ENCODE measurements around the gene MPZL3. TPM values are rescaled to one million over a fixed set of nuclear protein-coding genes. Genes with fewer than 3 reads are reported as not detected.

MPZL3 gene, protein sequence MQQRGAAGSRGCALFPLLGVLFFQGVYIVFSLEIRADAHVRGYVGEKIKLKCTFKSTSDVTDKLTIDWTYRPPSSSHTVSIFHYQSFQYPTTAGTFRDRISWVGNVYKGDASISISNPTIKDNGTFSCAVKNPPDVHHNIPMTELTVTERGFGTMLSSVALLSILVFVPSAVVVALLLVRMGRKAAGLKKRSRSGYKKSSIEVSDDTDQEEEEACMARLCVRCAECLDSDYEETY
- total RNA-seq, result 10 to 100 TPM in 2 of 3 donors, under 1 TPM in 1; 0.64 to 23.0 (median 13.1) TPM

DNA sequence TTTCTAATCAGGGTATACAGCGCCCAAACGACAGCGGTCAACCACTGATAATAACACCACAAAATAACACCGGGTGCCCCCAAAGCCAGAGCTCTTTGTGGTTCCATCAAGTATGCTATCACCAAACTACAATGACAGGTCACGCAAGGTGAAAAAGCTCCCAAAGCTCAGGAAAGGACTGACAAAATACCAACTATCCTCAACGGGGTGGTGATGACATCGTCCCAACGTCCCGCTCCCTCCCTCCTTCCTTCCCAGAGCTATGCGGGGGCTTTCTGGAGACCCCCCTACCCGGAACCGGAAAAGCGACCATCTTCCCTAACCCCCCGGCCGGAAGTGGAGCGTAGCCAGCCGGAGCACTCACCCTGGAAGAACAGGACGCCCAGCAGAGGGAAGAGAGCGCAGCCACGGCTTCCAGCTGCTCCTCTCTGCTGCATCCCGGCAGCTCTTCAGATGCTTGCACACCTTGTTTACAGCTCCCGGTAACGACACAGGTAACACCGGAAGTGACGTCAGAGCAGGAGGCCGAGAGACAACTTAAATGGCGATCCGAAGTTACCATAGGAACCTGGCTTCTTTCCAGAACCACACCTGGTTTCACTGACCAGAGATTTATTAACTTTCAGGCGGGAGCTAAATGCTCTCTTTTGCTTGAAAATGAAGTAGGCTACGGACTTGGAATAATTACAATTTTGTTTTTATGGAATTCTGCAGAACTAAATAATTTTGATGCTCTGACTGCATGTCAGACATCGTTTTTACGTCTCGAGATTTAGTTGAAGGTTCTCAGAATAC, at the start of gene MPZL3:
MPZL3 (minus strand) TSS at position 508 of the 795 bp plus-strand sequence; CDS start at position 437, 71 bp downstream.
- Histone ChIP-seq H3K4me3 (peak within 1 kb of the TSS; percentile 52 to 73 (median 68)), H3K27ac (peak within 1 kb of the TSS; percentile 95 to 98), H3K4me1 (peaks cover 0 to 7% of the 10 kb centered on the region in 2 donors), H3K27me3 (no peaks in the 10 kb centered on the region), H3K36me3 (no peaks in the 10 kb centered on the region), H3K9me3 (no peaks in the 10 kb centered on the region)
- intact Hi-C loops (cut with DNase I; ENCODE audit: low total_unique reads), result no loop called here
- DNase-seq (ENCODE audit: low spot score in 2 of 2), result peak; percentile 80 to 96
- peak; percentile 68 to 94 (median 77) for TF ChIP-seq POLR2AphosphoS5 (IDR thresholded peaks at IDR 0.05)
- peak; percentile 45 for TF ChIP-seq POLR2A (IDR thresholded peaks at IDR 0.05)
- TF ChIP-seq, protein P1, sequence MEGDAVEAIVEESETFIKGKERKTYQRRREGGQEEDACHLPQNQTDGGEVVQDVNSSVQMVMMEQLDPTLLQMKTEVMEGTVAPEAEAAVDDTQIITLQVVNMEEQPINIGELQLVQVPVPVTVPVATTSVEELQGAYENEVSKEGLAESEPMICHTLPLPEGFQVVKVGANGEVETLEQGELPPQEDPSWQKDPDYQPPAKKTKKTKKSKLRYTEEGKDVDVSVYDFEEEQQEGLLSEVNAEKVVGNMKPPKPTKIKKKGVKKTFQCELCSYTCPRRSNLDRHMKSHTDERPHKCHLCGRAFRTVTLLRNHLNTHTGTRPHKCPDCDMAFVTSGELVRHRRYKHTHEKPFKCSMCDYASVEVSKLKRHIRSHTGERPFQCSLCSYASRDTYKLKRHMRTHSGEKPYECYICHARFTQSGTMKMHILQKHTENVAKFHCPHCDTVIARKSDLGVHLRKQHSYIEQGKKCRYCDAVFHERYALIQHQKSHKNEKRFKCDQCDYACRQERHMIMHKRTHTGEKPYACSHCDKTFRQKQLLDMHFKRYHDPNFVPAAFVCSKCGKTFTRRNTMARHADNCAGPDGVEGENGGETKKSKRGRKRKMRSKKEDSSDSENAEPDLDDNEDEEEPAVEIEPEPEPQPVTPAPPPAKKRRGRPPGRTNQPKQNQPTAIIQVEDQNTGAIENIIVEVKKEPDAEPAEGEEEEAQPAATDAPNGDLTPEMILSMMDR (IDR thresholded peaks at IDR 0.05), result no peak

DNA sequence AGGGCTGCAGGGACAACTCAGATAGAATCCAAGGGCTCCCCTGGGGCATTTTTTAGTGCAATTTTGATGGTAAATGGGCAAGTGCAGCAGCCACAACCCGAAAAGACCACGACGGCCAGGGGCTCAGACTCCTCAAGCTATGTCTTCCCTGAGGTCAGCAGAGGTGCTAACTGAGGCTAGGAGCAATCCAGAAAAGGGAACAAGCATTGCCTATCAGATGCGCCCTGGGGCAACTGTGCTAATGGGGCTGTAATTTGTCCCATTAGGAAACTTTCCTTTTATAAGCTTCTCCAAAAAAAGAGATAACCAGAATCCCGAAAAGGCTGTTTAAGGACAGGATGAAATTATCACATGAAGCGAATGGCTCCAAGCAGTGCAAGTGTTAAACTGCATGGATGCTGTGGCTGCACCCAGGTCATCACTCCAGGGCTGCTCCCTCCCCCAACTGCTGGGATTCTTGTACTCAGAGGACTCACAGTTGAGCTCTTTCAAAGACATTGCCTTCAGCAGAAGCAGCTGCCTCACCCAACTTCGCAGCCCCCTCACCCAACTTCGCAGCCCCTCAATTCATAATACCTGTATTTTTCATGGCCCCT, 49.5 kb upstream of the MPZL3 start:
- no peaks in the 10 kb centered on the region for H3K4me1 ChIP-seq
- peaks cover 0 to 5% of the 10 kb centered on the region in 2 donors for H3K27me3 ChIP-seq
- TF ChIP-seq, protein P1 (IDR thresholded peaks at IDR 0.05), result no peak
- TF ChIP-seq POLR2A (IDR thresholded peaks at IDR 0.05) (no peak), POLR2AphosphoS5 (IDR thresholded peaks at IDR 0.05) (no peak)
- no peaks in the 10 kb centered on the region for H3K36me3 ChIP-seq
- no peak for DNase-seq (ENCODE audit: low spot score in 2 of 2)
- no peak overlapping the region for H3K27ac ChIP-seq
- no peak overlapping the region for H3K4me3 ChIP-seq
- no peaks in the 10 kb centered on the region for H3K9me3 ChIP-seq
- intact Hi-C loops (cut with DNase I; ENCODE audit: low total_unique reads), result no loop called here

DNA sequence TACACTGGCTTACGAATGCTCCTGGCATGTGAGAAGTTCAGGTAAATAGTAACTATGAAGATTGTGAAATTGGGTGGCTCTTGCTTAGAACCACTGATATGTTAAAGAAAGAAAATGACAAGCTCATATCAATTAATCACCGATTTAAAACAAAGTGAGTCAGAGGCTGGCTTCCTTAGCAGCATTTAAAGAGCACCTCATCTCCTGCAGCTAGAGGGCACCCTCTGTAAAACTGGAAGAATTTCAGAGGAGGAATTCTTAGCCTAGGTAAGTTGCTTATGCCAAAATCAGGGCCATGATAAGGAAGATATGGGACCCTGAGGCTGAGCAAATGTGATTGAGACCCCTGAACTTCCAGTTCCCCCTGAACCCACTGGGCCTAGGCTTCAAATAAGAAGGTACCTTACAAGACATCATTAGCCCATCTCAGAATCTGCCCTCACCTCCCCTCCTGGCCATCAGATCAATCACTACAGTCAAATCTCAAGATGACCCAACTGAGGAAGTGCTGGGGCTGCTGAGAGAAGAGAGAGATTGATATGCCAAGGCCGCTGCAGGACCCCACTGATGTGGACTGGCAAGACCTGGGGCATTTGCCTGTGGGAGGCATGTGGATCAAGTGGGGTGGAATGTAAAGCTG, 43.8 kb upstream of the MPZL3 start:
- Histone ChIP-seq H3K9me3 (no peaks in the 10 kb centered on the region), H3K27ac (no peak overlapping the region), H3K36me3 (no peaks in the 10 kb centered on the region), H3K27me3 (no peaks in the 10 kb centered on the region), H3K4me3 (no peak overlapping the region), H3K4me1 (no peaks in the 10 kb centered on the region)
- no peak for TF ChIP-seq POLR2A (IDR thresholded peaks at IDR 0.05)
- no peak for TF ChIP-seq POLR2AphosphoS5 (IDR thresholded peaks at IDR 0.05)
- TF ChIP-seq, protein P1 (IDR thresholded peaks at IDR 0.05), result peak in 2 of 3 donors; percentile 23 to 29
- intact Hi-C loops (cut with DNase I; ENCODE audit: low total_unique reads), result no loop called here
- DNase-seq (ENCODE audit: low spot score in 2 of 2), result no peak

DNA sequence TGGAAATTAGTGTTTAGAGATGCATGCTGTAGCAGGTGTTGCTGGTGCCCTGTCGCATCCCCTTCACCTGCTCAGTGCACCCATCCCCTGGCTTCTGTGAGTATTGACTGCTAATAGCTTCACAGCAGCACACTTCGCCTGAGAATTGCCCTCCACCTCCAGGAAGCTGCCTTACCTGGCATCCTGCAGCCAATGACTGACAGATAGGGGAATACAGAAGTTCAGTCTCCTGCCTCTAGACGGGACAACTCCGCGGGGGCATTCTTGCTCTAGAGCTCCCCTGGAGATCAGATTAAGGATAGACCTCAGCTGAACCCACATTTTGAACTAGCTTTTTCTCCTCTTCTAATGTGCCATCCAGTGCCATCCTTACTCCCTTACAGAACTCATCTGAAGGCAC, 43.0 kb upstream of the MPZL3 start:
- H3K4me3 ChIP-seq, result no peak overlapping the region

DNA sequence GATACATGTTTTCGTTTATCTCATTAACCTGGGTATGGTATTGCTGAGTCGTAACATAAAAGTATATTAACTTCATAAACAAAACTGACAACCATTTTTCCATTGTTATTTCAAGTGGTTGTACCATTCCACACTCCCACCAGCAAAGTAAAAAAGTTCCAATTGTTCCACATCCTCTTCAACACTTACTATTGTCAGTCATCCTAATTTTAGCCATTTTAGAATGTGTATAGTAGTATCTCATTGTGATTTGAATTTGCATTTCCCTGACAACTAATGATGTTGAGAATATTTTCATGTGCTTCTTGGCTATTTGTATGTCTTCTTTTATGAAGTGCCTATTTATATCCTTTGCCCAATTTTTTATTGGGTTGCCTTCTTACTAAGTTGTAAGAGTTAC, 41.9 kb upstream of the MPZL3 start:
- Histone ChIP-seq H3K4me3 (no peak overlapping the region), H3K27me3 (no peaks in the 10 kb centered on the region), H3K9me3 (no peaks in the 10 kb centered on the region), H3K4me1 (no peaks in the 10 kb centered on the region), H3K36me3 (no peaks in the 10 kb centered on the region), H3K27ac (no peak overlapping the region)
- TF ChIP-seq, protein P1 (IDR thresholded peaks at IDR 0.05), result no peak
- TF ChIP-seq POLR2A (IDR thresholded peaks at IDR 0.05), result no peak
- TF ChIP-seq POLR2AphosphoS5 (IDR thresholded peaks at IDR 0.05), result no peak
- DNase-seq (ENCODE audit: low spot score in 2 of 2), result no peak
- intact Hi-C loops (cut with DNase I; ENCODE audit: low total_unique reads), result no loop called here

More for the DNA sequence above, 43.0 kb upstream of the MPZL3 start:
- Histone ChIP-seq H3K4me1 (no peaks in the 10 kb centered on the region), H3K27me3 (no peaks in the 10 kb centered on the region), H3K9me3 (no peaks in the 10 kb centered on the region), H3K27ac (no peak overlapping the region), H3K36me3 (no peaks in the 10 kb centered on the region)
- TF ChIP-seq POLR2AphosphoS5 (IDR thresholded peaks at IDR 0.05), result no peak
- no peak for DNase-seq (ENCODE audit: low spot score in 2 of 2)
- intact Hi-C loops (cut with DNase I; ENCODE audit: low total_unique reads), result no loop called here
